GM19324 (cell line): Measurements from ENCODE around the gene FBXO7.
"Not testable (repeated sequence)": the region's sequence is repeated elsewhere in the genome, so short reads cannot be mapped to it uniquely, and the experiment has no call there.

Experiments
- ATAC-seq: cut with Tn5 transposase; IDR thresholded peaks from one replicate; pipeline ENCODE4 v1.9.1; 2021; ENCODE audit warnings: mild to moderate bottlenecking, moderate library complexity; ENCODE audit not compliant: unreplicated experiment, low FRiP score

Gene FBXO7

DNA sequence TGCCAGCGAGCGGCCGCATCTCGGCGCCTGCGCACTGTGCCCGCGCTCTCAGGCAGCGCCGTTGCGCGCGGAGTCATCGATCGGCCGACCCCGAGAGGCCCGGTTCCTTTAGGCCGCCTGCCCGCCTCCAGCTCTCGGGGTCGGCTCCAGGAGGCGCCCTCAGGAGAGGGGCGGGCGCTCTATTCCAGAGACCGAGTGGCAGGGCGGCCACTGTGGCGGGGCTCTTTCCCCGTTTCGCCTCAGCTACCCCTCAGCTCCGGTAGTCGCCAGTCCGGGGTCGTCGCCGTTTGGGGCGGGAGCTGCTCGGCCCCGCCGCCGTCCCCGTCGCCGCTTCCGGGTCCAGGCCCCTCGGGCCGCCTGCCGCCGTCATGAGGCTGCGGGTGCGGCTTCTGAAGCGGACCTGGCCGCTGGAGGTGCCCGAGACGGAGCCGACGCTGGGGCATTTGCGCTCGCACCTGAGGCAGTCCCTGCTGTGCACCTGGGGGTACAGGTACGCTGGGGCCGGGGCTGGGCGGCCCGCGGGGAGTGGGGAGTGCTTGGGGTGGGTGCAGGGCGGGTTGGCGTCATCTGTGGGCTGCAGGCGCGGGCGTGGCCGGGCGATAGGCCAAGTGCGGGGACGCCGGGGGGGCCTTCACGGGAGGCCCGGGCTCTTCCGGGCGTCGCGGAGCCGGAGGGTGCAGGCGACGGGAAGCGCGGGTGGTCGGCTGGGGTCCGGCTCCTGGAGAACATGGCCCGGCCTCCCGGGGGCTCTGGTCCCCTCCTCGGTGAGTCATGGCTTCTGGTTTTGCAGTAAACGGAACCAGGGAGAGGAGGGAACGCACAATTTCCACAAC lies at the start of gene FBXO7:
Gene FBXO7, plus strand, starts transcription at position 177 of the 833 bp plus-strand sequence. Its CDS starts 192 bp downstream, at position 369.
- peak; percentile 78 for ATAC-seq

DNA sequence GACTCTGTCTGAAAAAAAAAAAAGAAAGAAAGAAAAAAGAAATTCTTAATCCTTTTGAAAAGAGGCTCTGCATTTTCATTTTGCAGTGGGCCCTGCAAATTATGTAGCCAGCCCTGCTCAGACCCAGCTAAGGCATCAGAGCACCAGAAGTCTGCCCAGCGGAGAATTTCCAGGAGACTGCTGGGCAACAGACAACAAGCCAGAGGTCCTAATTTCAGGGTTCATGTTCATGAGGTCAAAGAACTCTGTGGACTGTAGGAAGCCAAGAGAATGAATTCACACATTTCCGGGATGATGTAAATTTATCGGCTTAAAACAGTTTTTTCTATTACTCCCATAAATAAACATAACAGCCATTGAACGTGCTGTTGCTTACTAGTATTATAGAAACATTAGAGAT lies 47.7 kb upstream of the FBXO7 start:
- no peak for ATAC-seq

GRCh38 chr22:32430352-32430751 lies 44.3 kb upstream of the FBXO7 start:
- ATAC-seq: no peak

GRCh38 chr22:32444068-32444467 lies 30.5 kb upstream of the FBXO7 start:
- ATAC-seq: no peak

- ATAC-seq: no peak
Observed at GRCh38 chr22:32446321-32446720, 28.3 kb upstream of the FBXO7 start.

DNA sequence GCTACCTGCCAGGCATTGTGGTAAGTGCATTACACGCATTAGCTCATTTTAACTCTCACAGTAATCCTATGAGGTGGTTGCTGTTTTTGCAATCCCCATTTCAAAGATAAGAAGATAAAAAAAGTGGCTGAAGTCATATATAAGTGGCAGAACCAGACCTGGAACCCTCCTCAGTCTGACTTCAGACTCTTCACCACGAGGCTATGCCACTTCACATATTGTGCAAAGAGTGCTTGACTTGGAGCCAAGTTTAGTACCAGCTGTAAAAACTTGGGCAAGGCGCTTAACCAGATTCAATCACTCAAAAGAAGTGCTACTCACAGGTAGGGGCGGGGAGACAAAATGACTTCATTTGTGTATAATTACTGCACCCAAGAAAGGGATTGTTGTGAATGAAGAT lies 25.6 kb upstream of the FBXO7 start:
- no peak for ATAC-seq

DNA sequence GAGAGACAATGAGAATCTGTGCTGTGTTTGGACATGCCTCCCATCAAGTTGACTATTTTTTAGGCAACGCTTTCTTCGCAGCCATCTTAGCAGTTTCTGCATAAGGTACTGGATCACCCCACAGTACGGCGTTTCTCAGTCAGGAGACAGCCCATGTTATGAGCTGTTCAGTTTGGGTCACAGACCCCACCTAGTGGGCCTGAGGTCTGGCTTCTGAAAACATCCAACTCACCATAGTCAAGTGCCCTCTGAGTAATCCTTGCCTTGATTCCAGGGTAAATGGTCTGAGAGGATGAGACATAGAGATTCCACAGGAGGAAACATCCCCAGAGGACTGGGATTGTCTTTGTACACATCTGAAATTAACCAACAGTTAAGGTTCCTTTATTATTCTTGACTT lies 17.6 kb upstream of the FBXO7 start:
- ATAC-seq: no peak

GRCh38 chr22:32462452-32462851 lies 12.2 kb upstream of the FBXO7 start:
- no peak for ATAC-seq

DNA sequence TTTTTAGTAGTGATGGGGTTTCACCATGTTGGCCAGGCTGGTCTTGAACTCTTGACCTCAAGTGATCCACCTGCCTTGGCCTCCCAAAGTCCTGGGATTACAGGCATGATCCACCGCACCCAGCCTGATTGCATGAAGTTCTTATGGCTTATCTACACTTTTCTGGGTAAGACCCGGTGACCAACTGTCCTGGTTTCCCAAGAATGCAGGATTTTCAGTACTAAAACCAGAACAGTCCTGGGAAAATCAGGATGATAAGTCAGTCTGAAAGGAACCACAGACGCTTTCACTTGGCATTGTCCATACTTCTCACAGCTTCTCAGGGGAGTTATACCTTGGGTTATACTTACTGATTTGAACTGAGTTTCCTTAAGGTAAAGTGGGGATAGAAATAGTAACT lies 8.9 kb upstream of the FBXO7 start:
- no peak for ATAC-seq

- ATAC-seq: no peak
Observed at GRCh38 chr22:32466496-32466895, 8.1 kb upstream of the FBXO7 start.

GRCh38 chr22:32469799-32470212 lies 4.8 kb upstream of the FBXO7 start:
- no peak for ATAC-seq

DNA sequence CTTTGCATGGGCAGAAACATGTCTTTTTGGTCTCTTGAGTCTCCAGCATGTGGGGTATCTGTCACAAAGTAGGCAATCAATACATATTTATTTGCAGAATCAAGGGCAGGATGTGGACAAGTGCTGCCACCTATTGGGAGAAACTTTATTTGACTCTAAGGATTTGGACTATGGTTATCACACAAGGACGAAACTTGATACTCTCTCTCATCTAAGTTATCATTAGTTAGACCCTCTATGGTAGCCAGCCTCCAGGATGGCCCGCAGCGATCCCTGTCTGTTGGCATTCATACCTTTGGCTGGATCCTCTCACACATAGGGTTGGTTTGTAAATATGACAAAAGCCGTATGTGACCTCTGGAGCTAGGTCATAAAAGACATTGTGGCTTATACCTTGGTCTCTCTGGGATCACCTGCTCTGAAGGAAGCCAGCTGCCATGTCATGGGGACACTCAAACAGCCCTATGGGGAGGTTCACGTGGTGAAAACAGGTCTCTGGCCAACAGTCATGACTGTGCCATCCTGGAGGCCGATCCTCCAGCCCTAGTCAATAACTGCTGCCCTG lies 1.1 kb upstream of the FBXO7 start:
- no peak for ATAC-seq

DNA sequence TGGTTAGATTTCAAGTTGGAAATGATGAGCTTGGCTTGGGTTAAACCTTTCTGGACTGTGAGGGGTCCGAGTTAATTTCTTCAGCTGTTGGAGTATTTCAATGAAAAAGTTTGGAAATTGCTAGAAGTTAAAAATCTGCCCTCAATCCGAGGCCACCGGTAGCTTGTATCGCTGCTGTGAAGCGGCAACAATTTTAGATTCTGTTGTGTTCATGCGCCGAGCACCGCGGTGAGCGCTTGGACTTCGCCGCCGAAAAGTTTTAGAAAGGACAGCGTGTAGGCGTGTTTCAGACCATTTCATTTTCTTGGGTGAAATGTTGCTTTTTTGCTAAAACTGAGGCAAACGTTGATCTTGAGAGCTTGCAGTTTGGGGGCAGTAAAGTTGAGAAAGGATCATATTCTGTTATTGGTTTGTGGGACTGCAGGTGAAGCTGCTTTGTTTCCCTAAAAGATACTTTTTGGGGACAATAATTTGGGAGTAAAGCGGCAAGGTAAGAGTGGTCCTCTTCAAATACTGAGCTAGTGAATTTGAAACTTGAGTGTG lies 928 bp downstream of the FBXO7 start:
- ATAC-seq: peak; percentile 8

DNA sequence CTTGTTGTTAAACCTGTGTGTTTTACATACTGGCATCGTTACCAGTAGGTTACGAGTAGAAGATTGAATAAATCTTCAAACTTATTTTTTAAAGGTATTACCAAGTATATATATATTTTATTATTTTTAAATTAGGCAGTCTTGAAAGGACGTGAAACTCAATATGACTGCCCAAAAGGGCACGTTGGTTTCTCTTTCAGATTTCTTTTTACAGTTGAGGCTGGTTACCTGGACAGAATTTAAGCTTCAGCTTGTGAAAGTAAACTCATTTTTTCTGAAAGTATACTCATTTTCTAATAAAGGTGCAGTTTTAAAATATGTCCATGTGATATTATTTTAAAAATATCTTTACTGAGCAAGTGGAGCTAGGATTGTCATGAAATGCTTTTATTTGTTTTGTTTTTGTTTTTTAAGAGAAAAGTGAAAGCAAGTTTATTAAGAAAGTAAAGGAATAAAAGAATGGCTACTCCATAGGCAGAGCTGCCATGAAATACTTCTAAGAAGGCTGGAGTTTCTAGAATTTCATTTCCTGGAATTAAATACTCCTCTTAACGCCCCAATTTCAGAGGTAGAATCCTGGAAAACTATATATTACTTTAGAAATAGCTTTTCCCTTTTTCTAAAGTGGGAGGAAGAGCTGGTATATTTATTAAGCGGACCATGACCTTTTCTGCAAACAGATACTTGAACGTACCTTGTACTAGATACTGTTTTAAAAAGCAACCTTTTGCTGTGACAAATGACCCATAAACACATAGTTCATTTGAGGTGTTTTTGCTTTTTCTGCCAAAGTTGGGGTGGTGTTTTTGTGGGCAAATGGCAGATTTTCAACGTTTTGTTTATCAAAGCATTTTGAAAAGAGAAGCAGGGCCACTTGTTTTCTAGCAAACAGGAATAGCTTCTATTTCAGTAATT lies 1.9 kb downstream of the FBXO7 start:
- no peak for ATAC-seq

- no peak for ATAC-seq
Observed at GRCh38 chr22:32477596-32477995, 3.0 kb downstream of the FBXO7 start.

- not testable (repeated sequence) for ATAC-seq
Observed at GRCh38 chr22:32478552-32478951, 3.9 kb downstream of the FBXO7 start.

- no peak for ATAC-seq
Observed at GRCh38 chr22:32478994-32479393, 4.4 kb downstream of the FBXO7 start.

DNA sequence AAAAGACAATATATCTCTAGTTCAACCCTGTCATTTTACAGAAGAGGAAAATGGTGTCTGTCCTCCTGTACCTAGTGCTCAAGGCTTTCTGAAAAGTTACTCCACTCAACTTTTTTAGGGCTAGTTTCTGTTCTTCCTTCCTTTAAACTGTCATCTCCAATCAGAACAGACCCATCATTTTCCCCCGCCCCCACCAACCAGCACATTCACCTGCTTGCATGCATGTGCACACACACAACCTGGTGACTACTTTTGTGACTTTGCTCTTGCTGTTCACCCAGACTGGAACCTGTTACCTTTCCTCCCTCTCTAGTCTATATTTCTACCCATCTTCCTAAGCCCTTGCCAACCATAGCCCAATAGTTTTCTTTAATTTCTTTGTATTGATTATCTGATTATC lies 5.6 kb downstream of the FBXO7 start:
- no peak for ATAC-seq

GRCh38 chr22:32482708-32483107 lies 8.1 kb downstream of the FBXO7 start:
- ATAC-seq: no peak

DNA sequence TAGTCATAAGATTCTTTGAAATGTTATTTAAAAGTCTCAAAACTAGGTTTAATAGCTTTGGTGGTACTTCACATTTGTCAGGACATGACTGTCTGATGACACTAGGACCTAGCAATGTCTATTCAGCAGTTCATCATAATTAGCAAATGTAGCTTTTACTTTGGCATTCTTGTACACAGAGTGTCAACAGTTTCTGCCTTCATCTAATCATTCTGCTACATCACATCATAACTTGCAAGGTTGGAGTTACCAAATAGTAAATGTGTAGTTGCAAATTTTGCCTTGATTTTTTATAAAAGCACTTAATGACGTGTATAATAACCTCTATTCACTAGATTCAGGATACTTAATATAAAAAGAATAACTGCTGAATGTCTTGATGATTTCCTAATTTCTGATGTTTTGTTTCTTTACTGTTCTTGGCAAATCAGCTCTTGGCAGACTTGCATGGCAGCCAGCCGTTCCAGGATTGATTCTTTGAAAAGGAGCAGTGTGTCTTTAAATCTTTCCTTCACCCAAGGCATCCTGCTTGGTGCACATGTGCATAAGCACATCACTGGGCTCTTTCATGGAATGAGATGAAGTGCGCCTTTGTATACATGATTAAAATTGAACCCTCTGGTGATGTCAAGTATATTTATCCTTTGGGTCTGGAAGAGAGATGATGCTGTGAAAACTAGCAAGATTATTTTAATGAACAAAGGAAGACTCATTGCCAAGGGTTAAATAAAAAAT lies 12.2 kb downstream of the FBXO7 start:
- no peak for ATAC-seq
